H1 (cell line): Measurements from ENCODE around the gene TRIM43. TPM values are rescaled to one million over a fixed set of nuclear protein-coding genes. Genes with fewer than 3 reads are reported as not detected.
"Not testable (repeated sequence)": the region's sequence is repeated elsewhere in the genome, so short reads cannot be mapped to it uniquely, and the experiment has no call there.

Source experiments
- CTCF ChIA-PET: fragments of 300-600 bp; sonication (Branson Sonifier 250); formaldehyde crosslinking; loops from one replicate; lab custom pipeline; 2021; ENCODE audit not compliant: partially characterized antibody; lab: Charles Lee
- POLR2A ChIA-PET: fragments of 300-600 bp; sonication (Branson Sonifier 250); formaldehyde crosslinking; loops from one replicate; lab custom pipeline; 2021; ENCODE audit warnings: inconsistent platforms; ENCODE audit not compliant: partially characterized antibody; lab: Charles Lee
- DNase-seq, 2 experiments: peaks; one replicate each; pipeline versions ENCODE4 v3.0.0 to v3.0.0-alpha.2; 2010 to 2022; ENCODE audit warnings: low spot score in 2 of 2, low read depth in 1 of 2, mixed read lengths in 1 of 2
- FAIRE-seq: peaks from 2 replicates; lab custom pipeline; 2011; peaks lifted over from hg19 to GRCh38; lab: Jason Lieb, UNC
- H2AFZ ChIP-seq: 2 replicates; pipeline ENCODE4 v1.8.1; 2012; ENCODE audit warnings: low read length, inconsistent platforms
- H2AK5ac ChIP-seq: 2 replicates; pipeline ENCODE4 v1.6.1; 2013; ENCODE audit warnings: low read depth, low read length
- H2BK120ac ChIP-seq: replicated peaks from 2 replicates; pipeline ENCODE3; 2013; ENCODE audit warnings: low read depth, low read length, inconsistent platforms
- H2BK12ac ChIP-seq: 2 replicates; pipeline ENCODE4 v1.6.1; 2013; ENCODE audit warnings: low read depth, low read length
- H2BK15ac ChIP-seq: 2 replicates; pipeline ENCODE4 v1.6.1; 2013; ENCODE audit warnings: low read length
- H2BK20ac ChIP-seq: 2 replicates; pipeline ENCODE4 v1.6.1; 2013; ENCODE audit warnings: low read length
- H2BK5ac ChIP-seq: 2 replicates; pipeline ENCODE4 v1.6.1; 2013; ENCODE audit warnings: low read depth, low read length
- H3K14ac ChIP-seq: 2 replicates; pipeline ENCODE4 v1.6.1; 2013; ENCODE audit warnings: inconsistent platforms; ENCODE audit not compliant: insufficient read length
- H3K18ac ChIP-seq: 2 replicates; pipeline ENCODE4 v1.6.1; 2013; ENCODE audit warnings: low read length; ENCODE audit errors: extremely low read depth
- H3K23ac ChIP-seq: 2 replicates; pipeline ENCODE4 v1.6.1; 2013; ENCODE audit warnings: inconsistent platforms; ENCODE audit not compliant: insufficient read length
- H3K23me2 ChIP-seq: 2 replicates; pipeline ENCODE4 v1.6.1; 2013; ENCODE audit warnings: low read depth, low read length
- H3K27ac ChIP-seq: 2 replicates; pipeline ENCODE4 v1.6.1; 2011; ENCODE audit warnings: low read depth, low read length, inconsistent platforms
- H3K27me3 ChIP-seq, 4 experiments: replicated peaks in 1 of 4; 1 replicate in 1 of 4; 2 replicates in 3 of 4; pipeline versions ENCODE4 v1.6.1 to v1.8.1; 2011 to 2013; ENCODE audit warnings: low read length in 3 of 4, mild to moderate bottlenecking in 3 of 4, inconsistent platforms in 2 of 4, mixed read lengths in 2 of 4, moderate library complexity in 1 of 4; ENCODE audit not compliant: control insufficient read depth in 3 of 4, insufficient read depth in 3 of 4; ENCODE audit errors: extremely low read depth in 1 of 4
- H3K36me3 ChIP-seq, 4 experiments: 2 replicates each; pipeline versions ENCODE4 v1.6.1 to v1.8.1; 2011 to 2013; ENCODE audit warnings: mild to moderate bottlenecking in 4 of 4, low read length in 3 of 4, moderate library complexity in 2 of 4, control low read depth in 1 of 4, inconsistent platforms in 1 of 4; ENCODE audit not compliant: insufficient read depth in 4 of 4, control insufficient read depth in 2 of 4
- H3K4ac ChIP-seq: replicated peaks from 2 replicates; pipeline ENCODE3; 2013; ENCODE audit warnings: low read length, low read depth, mixed read lengths, inconsistent platforms; ENCODE audit not compliant: insufficient read length
- H3K4me1 ChIP-seq, 4 experiments: replicated peaks in 1 of 4; 1 replicate in 1 of 4; 2 replicates in 3 of 4; pipeline versions ENCODE4 v1.6.1 to v1.8.1; 2011 to 2013; ENCODE audit warnings: low read length in 3 of 4, inconsistent platforms in 2 of 4, mixed read lengths in 1 of 4; ENCODE audit not compliant: insufficient read depth in 4 of 4, control insufficient read depth in 3 of 4
- H3K4me2 ChIP-seq, 2 experiments: 2 replicates each; pipeline versions ENCODE4 v1.6.1 to v1.8.1; 2011 to 2013; ENCODE audit warnings: low read depth in 2 of 2, low read length in 2 of 2, control low read depth in 1 of 2, inconsistent platforms in 1 of 2, mild to moderate bottlenecking in 1 of 2; ENCODE audit not compliant: insufficient read depth in 1 of 2
- H3K4me3 ChIP-seq, 4 experiments: fragments of 200-600, 300-600 bp in 1 of 4; sonication (generic), shearing (Covaris generic), sonication (Bioruptor Twin) in 1 of 4; 2 replicates each; pipeline versions ENCODE4 v1.5.1 to v1.8.1; 2011 to 2016; ENCODE audit warnings: low read length in 4 of 4, low read depth in 3 of 4, control low read depth in 2 of 4, inconsistent platforms in 2 of 4, mild to moderate bottlenecking in 2 of 4, mixed read lengths in 1 of 4, moderate library complexity in 1 of 4; ENCODE audit not compliant: insufficient read depth in 2 of 4; ENCODE audit errors: extremely low read depth in 1 of 4
- H3K56ac ChIP-seq: replicated peaks from 2 replicates; pipeline ENCODE3; 2013; ENCODE audit warnings: low read depth, mild to moderate bottlenecking, mixed read lengths, low read length, inconsistent platforms; ENCODE audit not compliant: insufficient read length
- H3K79me1 ChIP-seq: 2 replicates; pipeline ENCODE4 v1.6.1; 2013; ENCODE audit warnings: low read depth, low read length, control low read depth
- H3K79me2 ChIP-seq, 2 experiments: 2 replicates each; pipeline versions ENCODE4 v1.6.1 to v1.8.1; 2012 to 2013; ENCODE audit warnings: low read length in 2 of 2, mild to moderate bottlenecking in 2 of 2, inconsistent platforms in 1 of 2; ENCODE audit not compliant: insufficient read depth in 2 of 2, control insufficient read depth in 1 of 2
- H3K9ac ChIP-seq, 4 experiments: replicated peaks in 1 of 4; 1 replicate in 1 of 4; 2 replicates in 3 of 4; pipeline versions ENCODE4 v1.6.1 to v1.8.1; 2011 to 2013; ENCODE audit warnings: low read depth in 3 of 4, low read length in 3 of 4, control low read depth in 2 of 4, mild to moderate bottlenecking in 2 of 4, moderate library complexity in 2 of 4, inconsistent platforms in 1 of 4; ENCODE audit errors: extremely low read depth in 1 of 4
- H3K9me3 ChIP-seq, 2 experiments: 2 replicates each; pipeline versions ENCODE4 v1.6.1 to v1.8.1; 2012 to 2013; ENCODE audit warnings: mild to moderate bottlenecking in 2 of 2, moderate library complexity in 2 of 2, control low read depth in 1 of 2, inconsistent platforms in 1 of 2, low read depth in 1 of 2, low read length in 1 of 2, mixed read lengths in 1 of 2; ENCODE audit not compliant: insufficient read depth in 2 of 2
- H4K20me1 ChIP-seq, 2 experiments: replicated peaks in 1 of 2; 2 replicates each; pipeline versions ENCODE3 to v1.8.1; 2011 to 2013; ENCODE audit warnings: inconsistent platforms in 2 of 2, low read length in 2 of 2, mild to moderate bottlenecking in 1 of 2; ENCODE audit not compliant: insufficient read depth in 2 of 2, control insufficient read depth in 1 of 2
- H4K5ac ChIP-seq: 2 replicates; pipeline ENCODE4 v1.6.1; 2013; ENCODE audit warnings: low read length, low read depth, mixed read lengths, inconsistent platforms; ENCODE audit not compliant: insufficient read length
- H4K8ac ChIP-seq: 2 replicates; pipeline ENCODE4 v1.8.0; 2013; ENCODE audit warnings: mild to moderate bottlenecking, moderate library complexity, low read length, inconsistent platforms; ENCODE audit not compliant: insufficient read depth; ENCODE audit errors: extremely low read depth
- H4K91ac ChIP-seq: replicated peaks from 2 replicates; pipeline ENCODE3; 2013; ENCODE audit warnings: low read length, mixed read lengths, inconsistent platforms; ENCODE audit not compliant: insufficient read length
- WGBS, 2 experiments: shearing (Covaris generic) in 1 of 2; methylation state at CpG; one replicate each; pipeline versions ENCODE4 v1.1.6 to v1.1.7; 2013 to 2015; ENCODE audit warnings: low lambda C conversion rate in 2 of 2, mixed read lengths in 2 of 2, inconsistent platforms in 1 of 2, low coverage in 1 of 2, missing lambda C conversion rate in 1 of 2; ENCODE audit not compliant: insufficient replicate concordance in 2 of 2, insufficient coverage in 1 of 2, insufficient read length in 1 of 2; ENCODE audit errors: extremely low coverage in 1 of 2, missing lambda C conversion rate in 1 of 2; 5-methylcytosine and 5-hydroxymethylcytosine counted together
- polyA plus RNA-seq, 7 experiments: library from polyadenylated mRNA; depleted of rRNA in 3 of 7; stranded (reverse) in 5 of 7; unstranded in 2 of 7; fragments of >200 nt in 5 of 7; fragments of 200-250 nt in 2 of 7; gene quantifications; 1 replicate in 5 of 7; 2 replicates in 1 of 7; 4 replicates in 1 of 7; pipeline versions ENCODE4 v1.2.1 to v1.2.3, GENCODE V29; 2011 to 2013; ENCODE audit warnings: missing spikeins in 2 of 7, mixed read lengths in 2 of 7
- total RNA-seq: library from RNA; stranded (reverse); fragmentation: NEBNext Ultra II Directional; extraction: Animal tissue kit (Norgen Biotek cat#: 25700); gene quantifications from 2 replicates; pipeline ENCODE4 v1.2.1, GENCODE V29; 2021

The TRIM43 gene
- total and polyA plus RNA-seq, 2 of the 8 experiments (the other 6 are each of a cell fraction or from before 2014, with no cell fraction given) = not detected

GRCh38 chr2:95642951-95643350 is 51.1 kb downstream of the TRIM43 start:
- H3K18ac ChIP-seq, H3K23ac ChIP-seq, DNase-seq, H2AK5ac ChIP-seq, H3K79me2 ChIP-seq, H2BK120ac ChIP-seq, H2BK5ac ChIP-seq, H2BK15ac ChIP-seq, H2BK20ac ChIP-seq, H3K79me1 ChIP-seq, H3K36me3 ChIP-seq, H2BK12ac ChIP-seq, H4K8ac ChIP-seq, H3K4ac ChIP-seq, FAIRE-seq, H3K9me3 ChIP-seq, H4K20me1 ChIP-seq, H3K4me3 ChIP-seq, H3K14ac ChIP-seq, CTCF ChIA-PET, H3K23me2 ChIP-seq, H4K91ac ChIP-seq, H3K27ac ChIP-seq, H4K5ac ChIP-seq, H3K27me3 ChIP-seq, H3K56ac ChIP-seq, H3K4me1 ChIP-seq, H3K4me2 ChIP-seq, H3K9ac ChIP-seq, H2AFZ ChIP-seq, POLR2A ChIA-PET: not testable (repeated sequence)
- WGBS, 2 experiments = 100% methylated on average over 1 of the region's 4 CpGs; no CpG with 5 or more reads in 1 of the 2 experiments

GRCh38 chr2:95645312-95645711 is 53.5 kb downstream of the TRIM43 start:
- not testable (repeated sequence) for H3K79me2 ChIP-seq, H3K4me1 ChIP-seq, H4K91ac ChIP-seq

More at GRCh38 chr2:95645312-95645711, 53.5 kb downstream of the TRIM43 start:
- H4K20me1 ChIP-seq, POLR2A ChIA-PET, H3K23ac ChIP-seq, CTCF ChIA-PET, H2BK20ac ChIP-seq, H3K9me3 ChIP-seq, H3K4me3 ChIP-seq, H3K9ac ChIP-seq, H4K8ac ChIP-seq, H2AK5ac ChIP-seq, H2BK15ac ChIP-seq, DNase-seq, H3K27me3 ChIP-seq, H3K14ac ChIP-seq, H3K4me2 ChIP-seq, H4K5ac ChIP-seq, H2BK12ac ChIP-seq, H2BK5ac ChIP-seq, H3K27ac ChIP-seq, H3K36me3 ChIP-seq, H3K79me1 ChIP-seq, H3K18ac ChIP-seq, H3K23me2 ChIP-seq, H2AFZ ChIP-seq, H3K4ac ChIP-seq, H3K56ac ChIP-seq, H2BK120ac ChIP-seq, FAIRE-seq: not testable (repeated sequence)
- no CpG with 5 or more reads among the region's 2 CpGs for WGBS, 2 experiments
